Testis (tissue), 3 donors: ENCODE data around the gene BRD4. TPM values are rescaled to one million over a fixed set of nuclear protein-coding genes. Genes with fewer than 3 reads are reported as not detected.
"Not testable (repeated sequence)": the region's sequence is repeated elsewhere in the genome, so short reads cannot be mapped to it uniquely, and the experiment has no call there.

ENCODE experiments used
- DNase-seq: peaks from one replicate; pipeline ENCODE4 v3.0.0-alpha.2; 2019
- H3K27ac ChIP-seq, 2 donors: fragments of 200-600 bp; sonication (generic); one replicate each; pipeline ENCODE4 v1.5.1; 2019
- H3K27me3 ChIP-seq: fragments of 200-600 bp; sonication (generic); one replicate; pipeline ENCODE4 v1.5.1; 2019
- H3K36me3 ChIP-seq: fragments of 200-600 bp; sonication (generic); one replicate; pipeline ENCODE4 v1.5.1; 2017; ENCODE audit warnings: low read depth; ENCODE audit errors: missing control alignments
- H3K4me1 ChIP-seq: fragments of 200-600 bp; sonication (generic); one replicate; pipeline ENCODE4 v1.5.1; 2019
- H3K4me3 ChIP-seq, 2 donors: fragments of 200-600 bp; sonication (generic); one replicate each; pipeline ENCODE4 v1.5.1; 2017 to 2019
- H3K9me3 ChIP-seq: fragments of 200-600 bp; sonication (generic); one replicate; pipeline ENCODE4 v1.5.1; 2017
- POLR2A ChIP-seq: fragments of 450-650 bp; IDR thresholded peaks from one replicate; pipeline ENCODE4 v1.6.1; 2017; ENCODE audit warnings: antibody characterized with exemption, mild to moderate bottlenecking, moderate library complexity
- WGBS, 2 donors: methylation state at CpG; one replicate each; pipeline ENCODE4 v1.1.5; 2018; 5-methylcytosine and 5-hydroxymethylcytosine counted together
- intact Hi-C: fragments of 100-400 bp; cut with DNase I; formaldehyde crosslinking; loops from one replicate; pipeline ENCODE4 v1.15.1; 2023; ENCODE audit warnings: low total_unique reads
- polyA plus RNA-seq: library from polyadenylated mRNA; stranded (reverse); fragments of 350-450 nt; fragmentation: Illumina TruSeq; extraction: RNeasy Lipid Tissue Mini Kit (QIAGEN cat#74804); gene quantifications from one replicate; pipeline ENCODE4 v1.2.3, GENCODE V29; 2014; ENCODE audit warnings: low read depth, low replicate concordance; ENCODE audit not compliant: insufficient read depth
- total RNA-seq, 2 donors: library from RNA; depleted of rRNA; stranded (reverse); fragments of >200 nt; gene quantifications; one replicate each; pipeline ENCODE4 v1.2.3, GENCODE V29; 2016
- TF ChIP-seq, protein P1 (sequence below), 3 experiments: fragments of 450-650 bp in 2 of 3; fragments of 200-600 bp in 1 of 3; sonication (generic) in 1 of 3; IDR thresholded peaks; one replicate each; pipeline ENCODE4 v1.5.1; 2016 to 2019; ENCODE audit warnings: antibody characterized with exemption in 3 of 3, mild to moderate bottlenecking in 2 of 3, moderate library complexity in 1 of 3

Gene BRD4
- total and polyA plus RNA-seq, 3 donors from 2014 or later: 59.2 to 109 (median 106) TPM

DNA sequence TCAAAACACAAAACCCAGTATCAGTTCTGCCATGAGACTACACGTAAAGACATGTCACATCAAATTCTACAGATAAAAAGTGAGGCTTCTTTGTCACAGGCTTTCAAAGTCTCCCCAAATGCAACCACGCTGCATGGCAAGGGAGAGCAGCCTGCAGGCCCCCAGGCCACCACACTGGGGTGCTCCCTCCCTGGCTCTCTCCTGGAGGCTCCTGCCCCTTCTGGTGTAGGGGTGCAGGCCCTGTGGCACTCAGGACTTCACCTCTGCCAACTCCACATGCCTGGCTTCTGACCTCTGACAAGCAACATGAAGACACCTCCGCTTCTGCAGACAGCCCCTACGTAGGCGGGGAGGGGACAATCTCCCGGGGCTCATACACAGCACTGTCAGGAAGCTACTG lies 32.9 kb upstream of the BRD4 start:
- WGBS, 2 donors: 92% methylated on average over 6 of the region's 6 CpGs; no CpG with 5 or more reads in 1 of the 2 donors
- H3K36me3 ChIP-seq: no peaks in the 10 kb centered on the region
- intact Hi-C loops: no loop called here

DNA sequence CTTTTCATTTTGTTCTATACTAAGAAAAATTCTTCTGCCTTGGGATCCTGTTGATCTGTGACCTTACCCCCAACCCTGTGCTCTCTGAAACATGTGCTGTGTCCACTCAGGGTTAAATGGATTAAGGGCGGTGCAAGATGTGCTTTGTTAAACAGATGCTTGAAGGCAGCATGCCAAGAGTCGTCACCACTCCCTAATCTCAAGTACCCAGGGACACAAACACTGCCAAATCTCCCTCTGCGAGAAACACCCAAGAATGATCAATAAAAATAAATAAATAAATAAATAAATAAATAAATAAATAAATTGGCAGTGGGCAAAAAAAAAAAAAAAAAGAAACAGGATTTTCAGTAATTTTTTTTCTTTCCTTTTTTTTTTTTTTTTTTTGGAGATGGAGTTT lies 31.5 kb upstream of the BRD4 start:
- H3K4me1 ChIP-seq, H3K4me3 ChIP-seq, H3K36me3 ChIP-seq, H3K27ac ChIP-seq, intact Hi-C loops, H3K9me3 ChIP-seq, DNase-seq, H3K27me3 ChIP-seq: not testable (repeated sequence)
- 42 to 55% methylated on average over 3 of the region's 3 CpGs for WGBS, 2 donors

More for the DNA sequence above, 32.9 kb upstream of the BRD4 start:
- no peak for DNase-seq
- Histone ChIP-seq H3K27ac (no peak overlapping the region), H3K9me3 (no peaks in the 10 kb centered on the region), H3K27me3 (no peaks in the 10 kb centered on the region), H3K4me3 (no peak overlapping the region), H3K4me1 (peaks cover 6% of the 10 kb centered on the region)
- TF ChIP-seq, protein P1, sequence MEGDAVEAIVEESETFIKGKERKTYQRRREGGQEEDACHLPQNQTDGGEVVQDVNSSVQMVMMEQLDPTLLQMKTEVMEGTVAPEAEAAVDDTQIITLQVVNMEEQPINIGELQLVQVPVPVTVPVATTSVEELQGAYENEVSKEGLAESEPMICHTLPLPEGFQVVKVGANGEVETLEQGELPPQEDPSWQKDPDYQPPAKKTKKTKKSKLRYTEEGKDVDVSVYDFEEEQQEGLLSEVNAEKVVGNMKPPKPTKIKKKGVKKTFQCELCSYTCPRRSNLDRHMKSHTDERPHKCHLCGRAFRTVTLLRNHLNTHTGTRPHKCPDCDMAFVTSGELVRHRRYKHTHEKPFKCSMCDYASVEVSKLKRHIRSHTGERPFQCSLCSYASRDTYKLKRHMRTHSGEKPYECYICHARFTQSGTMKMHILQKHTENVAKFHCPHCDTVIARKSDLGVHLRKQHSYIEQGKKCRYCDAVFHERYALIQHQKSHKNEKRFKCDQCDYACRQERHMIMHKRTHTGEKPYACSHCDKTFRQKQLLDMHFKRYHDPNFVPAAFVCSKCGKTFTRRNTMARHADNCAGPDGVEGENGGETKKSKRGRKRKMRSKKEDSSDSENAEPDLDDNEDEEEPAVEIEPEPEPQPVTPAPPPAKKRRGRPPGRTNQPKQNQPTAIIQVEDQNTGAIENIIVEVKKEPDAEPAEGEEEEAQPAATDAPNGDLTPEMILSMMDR (IDR thresholded peaks at IDR 0.05): no peak
- no peak for TF ChIP-seq POLR2A

DNA sequence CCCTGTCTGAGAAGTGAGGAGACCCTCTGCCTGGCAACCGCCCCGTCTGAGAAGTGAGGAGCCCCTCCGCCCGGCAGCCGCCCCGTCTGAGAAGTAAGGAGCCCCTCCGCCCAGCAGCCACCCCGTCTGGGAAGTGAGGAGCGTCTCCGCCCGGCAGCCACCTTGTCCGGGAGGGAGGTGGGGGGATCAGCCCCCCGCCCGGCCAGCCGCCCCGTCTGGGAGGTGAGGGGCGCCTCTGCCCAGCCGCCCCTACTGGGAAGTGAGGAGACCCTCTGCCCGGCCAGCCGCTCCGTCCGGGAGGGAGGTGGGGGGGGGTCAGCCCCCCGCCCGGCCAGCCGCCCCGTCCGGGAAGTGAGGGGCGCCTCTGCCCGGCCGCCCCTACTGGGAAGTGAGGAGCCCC lies 30.7 kb upstream of the BRD4 start:
- H3K27me3 ChIP-seq, H3K4me1 ChIP-seq, DNase-seq, H3K36me3 ChIP-seq, H3K9me3 ChIP-seq, intact Hi-C loops, H3K4me3 ChIP-seq, H3K27ac ChIP-seq: not testable (repeated sequence)
- WGBS, 2 donors: no CpG with 5 or more reads among the region's 30 CpGs

DNA sequence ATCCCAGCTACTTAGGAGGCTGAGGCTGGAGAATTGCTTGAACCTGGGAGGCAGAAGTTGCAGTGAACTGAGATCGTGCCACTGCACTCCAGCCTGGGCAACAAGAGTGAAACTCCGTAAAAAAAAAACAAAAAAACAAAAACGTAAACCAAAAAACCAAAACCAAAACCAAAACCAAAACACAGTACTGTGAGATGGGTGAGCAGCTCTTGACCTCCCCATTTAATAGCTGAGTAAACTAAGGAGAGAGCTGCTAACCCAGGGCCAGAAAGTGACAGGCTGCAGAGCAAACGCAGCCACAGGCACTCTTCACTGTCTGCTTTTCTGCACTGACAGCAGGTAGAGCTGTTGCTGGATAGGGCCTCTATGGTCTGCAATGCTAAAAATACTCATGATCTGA lies 27.7 kb upstream of the BRD4 start:
- H3K27ac ChIP-seq, H3K4me1 ChIP-seq, DNase-seq, H3K9me3 ChIP-seq, H3K4me3 ChIP-seq, H3K27me3 ChIP-seq, intact Hi-C loops, H3K36me3 ChIP-seq: not testable (repeated sequence)
- WGBS, 2 donors: 81 to 87% methylated on average over 4 of the region's 4 CpGs

- Histone ChIP-seq H3K27me3 (no peaks in the 10 kb centered on the region), H3K4me1 (no peaks in the 10 kb centered on the region), H3K27ac (no peak overlapping the region), H3K4me3 (no peak overlapping the region), H3K9me3 (no peaks in the 10 kb centered on the region), H3K36me3 (no peaks in the 10 kb centered on the region)
- intact Hi-C loops: no loop called here
- TF ChIP-seq POLR2A: no peak
- TF ChIP-seq, protein P1 (IDR thresholded peaks at IDR 0.05): no peak
- DNase-seq: no peak
- 85 to 88% methylated on average over 3 of the region's 3 CpGs for WGBS, 2 donors
These were observed 26.6 kb upstream of the BRD4 start for GRCh38 chr19:15358918-15359317.

GRCh38 chr19:15357906-15358305 lies 25.6 kb upstream of the BRD4 start:
- TF ChIP-seq, protein P1 (IDR thresholded peaks at IDR 0.05): no peak
- TF ChIP-seq POLR2A: no peak
- Histone ChIP-seq H3K9me3 (no peaks in the 10 kb centered on the region), H3K27ac (no peak overlapping the region), H3K27me3 (no peaks in the 10 kb centered on the region), H3K4me1 (no peaks in the 10 kb centered on the region), H3K36me3 (no peaks in the 10 kb centered on the region), H3K4me3 (no peak overlapping the region)
- 94 to 100% methylated on average over 4 of the region's 4 CpGs for WGBS, 2 donors
- intact Hi-C loops: no loop called here
- DNase-seq: no peak
